Body of pancreas (tissue), 4 donors: ENCODE measurements around the gene INPP5J. TPM values are rescaled to one million over a fixed set of nuclear protein-coding genes. Genes with fewer than 3 reads are reported as not detected.

Source experiments
- ATAC-seq: fragments of 150-250 bp; one replicate; pipeline ENCODE4 v1.9.1; 2016
- DNase-seq, 4 donors: peaks; one replicate each; pipeline ENCODE4 v3.0.0-alpha.2; 2019
- H3K27ac ChIP-seq, 4 donors: fragments of 200-600 bp; sonication (generic); 1 replicate in 3 of 4; 2 replicates in 1 of 4; pipeline versions ENCODE4 v1.5.1 to v1.6.1; 2016 to 2019; ENCODE audit warnings: mild to moderate bottlenecking in 1 of 4, mixed read lengths in 1 of 4, moderate library complexity in 1 of 4
- H3K27me3 ChIP-seq, 2 donors: fragments of 200-600 bp; sonication (generic); one replicate each; pipeline ENCODE4 v1.6.0; 2016; ENCODE audit warnings: mild to moderate bottlenecking in 1 of 2
- H3K36me3 ChIP-seq, 2 donors: fragments of 200-600 bp; sonication (generic); replicated peaks in 1 of 2; 2 replicates each; pipeline ENCODE4 v1.5.1; 2016; ENCODE audit warnings: low read depth in 2 of 2; ENCODE audit not compliant: insufficient read depth in 1 of 2
- H3K4me1 ChIP-seq: fragments of 200-600 bp; sonication (generic); one replicate; pipeline ENCODE4 v1.6.0; 2016
- H3K4me3 ChIP-seq, 2 donors: fragments of 200-600 bp; sonication (generic); 1 replicate in 1 of 2; 2 replicates in 1 of 2; pipeline ENCODE4 v1.5.1; 2016 to 2019
- H3K9me3 ChIP-seq, 3 donors: fragments of 200-600 bp; sonication (generic); 1 replicate in 2 of 3; 2 replicates in 1 of 3; pipeline ENCODE4 v1.5.1; 2016
- POLR2A ChIP-seq, 3 donors: fragments of 450-650 bp; IDR thresholded peaks; one replicate each; pipeline ENCODE4 v1.6.1; 2016; ENCODE audit warnings: antibody characterized with exemption in 3 of 3, mild to moderate bottlenecking in 2 of 3
- WGBS, 2 donors: methylation state at CpG; one replicate each; pipeline ENCODE4 v1.1.5; 2017; 5-methylcytosine and 5-hydroxymethylcytosine counted together
- intact Hi-C: fragments of 100-400 bp; cut with DNase I; formaldehyde crosslinking; loops from one replicate; pipeline ENCODE4 v1.15.1; 2023
- microRNA counts, 2 donors: library from miRNA; unstranded; fragments of <30 nt; microRNA quantifications; one replicate each; lab custom pipeline; 2017
- microRNA-seq, 2 donors: library from miRNA; unstranded; fragments of <30 nt; microRNA quantifications; one replicate each; pipeline ENCODE4, GENCODE V29; 2016; ENCODE audit warnings: borderline number of aligned reads in 2 of 2, borderline replicate concordance in 2 of 2
- small RNA-seq: library from RNA; depleted of rRNA; stranded (forward); fragments of <200 nt; gene quantifications from one replicate; pipeline ENCODE3, GENCODE V24; 2016
- total RNA-seq, 2 donors: library from RNA; depleted of rRNA; stranded (reverse); fragments of >200 nt; gene quantifications; one replicate each; pipeline ENCODE4 v1.1.0, GENCODE V29; 2016
- TF ChIP-seq, protein P1 (sequence below), 7 experiments: fragments of 450-650 bp in 4 of 7; fragments of 200-600 bp in 3 of 7; sonication (generic) in 3 of 7; IDR thresholded peaks; one replicate each; pipeline ENCODE4 v1.5.1; 2016 to 2019; ENCODE audit warnings: antibody characterized with exemption in 7 of 7

INPP5J gene
- total RNA-seq, 2 donors from 2014 or later, result 16.1 to 17.8 TPM

DNA sequence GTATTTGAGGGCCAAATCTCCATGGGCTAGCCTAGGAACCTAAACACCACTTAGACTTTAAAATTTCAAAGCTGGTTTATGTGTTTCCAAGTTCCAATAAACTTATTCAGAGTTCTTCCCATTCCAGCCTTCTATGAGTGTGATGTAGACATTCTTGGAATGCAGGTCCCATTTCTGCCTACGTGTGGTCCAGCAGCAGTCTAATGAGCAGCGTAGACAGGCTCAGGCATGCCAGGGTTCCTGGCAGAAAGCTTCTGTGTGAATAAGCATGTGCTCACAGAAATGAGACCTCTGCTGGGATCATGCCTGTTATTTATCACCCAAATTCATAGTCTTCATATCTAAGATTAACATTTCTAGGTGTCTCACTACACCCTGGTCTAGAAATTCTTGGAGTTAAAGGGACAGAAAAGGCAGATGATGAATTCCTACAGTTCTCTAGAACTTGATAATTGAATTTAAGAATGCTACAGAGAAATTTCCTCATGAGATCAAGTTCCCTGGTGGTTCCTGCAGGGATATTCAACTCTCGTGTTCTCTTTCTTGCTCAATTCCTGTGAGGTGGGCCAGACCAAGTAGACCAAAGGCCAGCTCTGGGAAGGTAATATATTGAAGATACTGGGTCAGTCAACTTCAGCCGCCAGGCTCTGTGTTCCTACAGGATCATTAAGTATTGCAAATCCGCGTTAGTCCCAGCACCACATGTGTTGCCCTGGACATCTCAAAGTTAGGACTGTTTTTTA is 54.8 kb downstream of the INPP5J start:
- Histone ChIP-seq H3K4me3 (no peak overlapping the region), H3K27ac (no peak overlapping the region), H3K4me1 (peaks cover 5% of the 10 kb centered on the region), H3K36me3 (no peaks in the 10 kb centered on the region), H3K9me3 (no peaks in the 10 kb centered on the region), H3K27me3 (no peaks in the 10 kb centered on the region)
- intact Hi-C loops, result no loop called here
- no peak for ATAC-seq
- DNase-seq, result no peak
- WGBS, 2 donors, result 86 to 94% methylated on average over 6 of the region's 6 CpGs
- no peak for TF ChIP-seq POLR2A (IDR thresholded peaks at IDR 0.05)
- TF ChIP-seq, protein P1, sequence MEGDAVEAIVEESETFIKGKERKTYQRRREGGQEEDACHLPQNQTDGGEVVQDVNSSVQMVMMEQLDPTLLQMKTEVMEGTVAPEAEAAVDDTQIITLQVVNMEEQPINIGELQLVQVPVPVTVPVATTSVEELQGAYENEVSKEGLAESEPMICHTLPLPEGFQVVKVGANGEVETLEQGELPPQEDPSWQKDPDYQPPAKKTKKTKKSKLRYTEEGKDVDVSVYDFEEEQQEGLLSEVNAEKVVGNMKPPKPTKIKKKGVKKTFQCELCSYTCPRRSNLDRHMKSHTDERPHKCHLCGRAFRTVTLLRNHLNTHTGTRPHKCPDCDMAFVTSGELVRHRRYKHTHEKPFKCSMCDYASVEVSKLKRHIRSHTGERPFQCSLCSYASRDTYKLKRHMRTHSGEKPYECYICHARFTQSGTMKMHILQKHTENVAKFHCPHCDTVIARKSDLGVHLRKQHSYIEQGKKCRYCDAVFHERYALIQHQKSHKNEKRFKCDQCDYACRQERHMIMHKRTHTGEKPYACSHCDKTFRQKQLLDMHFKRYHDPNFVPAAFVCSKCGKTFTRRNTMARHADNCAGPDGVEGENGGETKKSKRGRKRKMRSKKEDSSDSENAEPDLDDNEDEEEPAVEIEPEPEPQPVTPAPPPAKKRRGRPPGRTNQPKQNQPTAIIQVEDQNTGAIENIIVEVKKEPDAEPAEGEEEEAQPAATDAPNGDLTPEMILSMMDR (IDR thresholded peaks at IDR 0.05), result no peak

DNA sequence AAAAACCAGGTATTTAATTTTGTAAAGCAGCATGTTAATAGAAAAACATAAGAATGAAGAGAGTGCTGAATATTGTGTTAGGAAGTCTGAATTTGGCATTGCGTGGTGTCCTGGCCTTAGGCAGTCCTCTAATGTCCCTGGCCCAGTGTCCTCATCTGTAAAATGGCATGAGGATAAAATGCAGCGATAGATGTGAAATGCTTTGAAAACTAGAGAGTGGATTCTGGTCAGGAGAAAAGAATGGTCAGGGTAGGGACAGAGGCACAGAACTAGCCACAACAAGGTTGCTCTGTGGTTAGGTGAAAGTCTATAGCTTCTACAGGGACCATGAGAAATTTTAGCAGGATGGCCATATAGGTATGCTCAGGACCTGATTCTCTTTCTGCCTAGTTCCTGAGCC is 56.1 kb downstream of the INPP5J start:
- intact Hi-C loops, result no loop called here
- Histone ChIP-seq H3K4me3 (no peak overlapping the region), H3K36me3 (no peaks in the 10 kb centered on the region), H3K4me1 (peaks cover 5% of the 10 kb centered on the region), H3K9me3 (no peaks in the 10 kb centered on the region), H3K27me3 (no peaks in the 10 kb centered on the region), H3K27ac (no peak overlapping the region)
- DNase-seq, result no peak
- no peak for TF ChIP-seq POLR2A (IDR thresholded peaks at IDR 0.05)
- TF ChIP-seq, protein P1 (IDR thresholded peaks at IDR 0.05), result no peak
- no peak for ATAC-seq
- 98% methylated on average over 2 of the region's 2 CpGs for WGBS, 2 donors

DNA sequence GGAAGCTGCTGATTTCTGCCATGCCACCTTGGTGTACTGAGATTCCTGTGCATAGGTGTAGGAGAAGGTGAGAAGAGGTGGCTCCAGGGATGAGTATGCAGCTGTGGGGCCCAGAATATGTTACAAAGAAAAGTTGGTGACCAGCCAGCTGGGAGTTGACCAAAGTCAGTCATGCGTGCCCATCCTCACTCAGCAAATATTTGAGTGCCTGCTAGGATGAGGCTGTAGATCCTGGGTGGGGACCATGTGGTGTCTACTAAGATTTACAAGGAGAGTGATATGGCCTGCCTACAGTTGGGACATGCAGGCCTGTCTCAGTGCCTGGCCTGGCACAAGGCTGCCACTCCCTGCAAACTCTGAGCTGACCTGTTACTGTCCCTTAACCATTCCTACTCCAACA is 56.6 kb downstream of the INPP5J start:
- Histone ChIP-seq H3K4me3 (no peak overlapping the region), H3K36me3 (no peaks in the 10 kb centered on the region), H3K4me1 (peaks cover 5% of the 10 kb centered on the region), H3K27ac (no peak overlapping the region), H3K9me3 (no peaks in the 10 kb centered on the region), H3K27me3 (no peaks in the 10 kb centered on the region)
- peak in 2 of 4 donors; percentile 26 to 32 for DNase-seq
- intact Hi-C loops, result no loop called here
- ATAC-seq, result no peak
- 27 to 33% methylated on average over 1 of the region's 1 CpG for WGBS, 2 donors
- TF ChIP-seq, protein P1 (IDR thresholded peaks at IDR 0.05), result no peak
- no peak for TF ChIP-seq POLR2A (IDR thresholded peaks at IDR 0.05)

DNA sequence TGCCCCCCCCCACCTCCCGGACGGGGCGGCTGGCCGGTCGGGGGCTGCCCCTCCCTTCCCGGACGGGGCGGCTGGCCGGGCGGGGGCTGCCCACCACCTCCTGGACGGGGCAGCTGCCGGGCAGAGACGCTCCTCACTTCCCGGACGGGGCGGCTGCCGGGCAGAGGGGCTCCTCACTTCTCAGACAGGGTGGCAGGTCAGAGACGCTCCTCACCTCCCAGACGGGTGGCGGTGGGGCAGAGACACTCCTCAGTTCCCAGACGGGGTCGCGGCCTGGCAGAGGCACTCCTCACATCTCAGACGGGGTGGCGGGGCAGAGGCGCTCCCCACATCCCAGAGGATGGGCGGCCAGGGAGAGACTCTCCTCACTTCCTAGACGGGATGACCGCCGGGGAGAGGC is 61.2 kb downstream of the INPP5J start:
- ATAC-seq (no peak), DNase-seq (no peak)
- intact Hi-C loops, result no loop called here
- WGBS, 2 donors, result 100% methylated on average over 7 of the region's 30 CpGs; no CpG with 5 or more reads in 1 of the 2 donors
- TF ChIP-seq, protein P1 (IDR thresholded peaks at IDR 0.05), result no peak
- no peak for TF ChIP-seq POLR2A (IDR thresholded peaks at IDR 0.05)
- Histone ChIP-seq H3K9me3 (no peaks in the 10 kb centered on the region), H3K36me3 (peaks cover 0 to 6% of the 10 kb centered on the region in 2 donors), H3K27ac (no peak overlapping the region), H3K27me3 (no peaks in the 10 kb centered on the region), H3K4me1 (peaks cover 5% of the 10 kb centered on the region), H3K4me3 (no peak overlapping the region)

MicroRNAs within 50 kb of the gene (microRNA counts, 767-probe panel; counts per million panel counts)
- 0 to 736 counts per million in 2 donors for microRNA hsa-miR-3928 (lab: Ali Mortazavi, UCI)

Small RNA genes lying within 50 kb of the gene (microRNA-seq; reads per million reads assigned to microRNA genes)
- gene MIR3928, result 4.2 to 5.8 reads per million in 2 donors

Small RNA genes lying within 50 kb of the gene (small RNA-seq; reads per million reads assigned to genes)
- gene MIR3928, result not detected

Other genes with a start within 250 kb of the INPP5J start
- 10 to 100 TPM in 1 of 2 donors, 1 to 10 TPM in 1; 9.1 to 13.5 TPM for gene MORC2, start 154.2 kb upstream of the INPP5J start, total RNA-seq
- gene TUG1, start 153.7 kb upstream of the INPP5J start, total RNA-seq, result 10 to 100 TPM; 48.0 to 48.5 TPM
- gene SMTN, start 41.6 kb upstream of the INPP5J start, total RNA-seq, result 10 to 100 TPM; 35.5 to 50.1 TPM
- 100 to 1,000 TPM; 127 to 198 TPM for gene SELENOM, start 15.4 kb upstream of the INPP5J start, total RNA-seq
- gene PLA2G3, start 17.5 kb downstream of the INPP5J start, total RNA-seq, result not detected
- 10 to 100 TPM; 11.5 to 20.8 TPM for gene RNF185, start 37.2 kb downstream of the INPP5J start, total RNA-seq
- gene LIMK2, start 89.3 kb downstream of the INPP5J start, total RNA-seq, result 10 to 100 TPM; 27.5 to 79.8 TPM
- gene PIK3IP1, start 169.5 kb downstream of the INPP5J start, total RNA-seq, result 10 to 100 TPM in 1 of 2 donors, 1 to 10 TPM in 1; 5.6 to 18.9 TPM
- 10 to 100 TPM; 24.1 to 25.1 TPM for gene PATZ1, start 223.4 kb downstream of the INPP5J start, total RNA-seq